GM19324 (cell line): ENCODE data around the gene ENKUR.
A peak's percentile ranks its signal among the peaks of the same experiment; 100 is the strongest.
"Not testable (repeated sequence)": the region's sequence is repeated elsewhere in the genome, so short reads cannot be mapped to it uniquely, and the experiment has no call there.

ENCODE experiments used
- ATAC-seq: cut with Tn5 transposase; IDR thresholded peaks from one replicate; pipeline ENCODE4 v1.9.1; 2021; ENCODE audit warnings: mild to moderate bottlenecking, moderate library complexity; ENCODE audit not compliant: unreplicated experiment, low FRiP score

Gene ENKUR

DNA sequence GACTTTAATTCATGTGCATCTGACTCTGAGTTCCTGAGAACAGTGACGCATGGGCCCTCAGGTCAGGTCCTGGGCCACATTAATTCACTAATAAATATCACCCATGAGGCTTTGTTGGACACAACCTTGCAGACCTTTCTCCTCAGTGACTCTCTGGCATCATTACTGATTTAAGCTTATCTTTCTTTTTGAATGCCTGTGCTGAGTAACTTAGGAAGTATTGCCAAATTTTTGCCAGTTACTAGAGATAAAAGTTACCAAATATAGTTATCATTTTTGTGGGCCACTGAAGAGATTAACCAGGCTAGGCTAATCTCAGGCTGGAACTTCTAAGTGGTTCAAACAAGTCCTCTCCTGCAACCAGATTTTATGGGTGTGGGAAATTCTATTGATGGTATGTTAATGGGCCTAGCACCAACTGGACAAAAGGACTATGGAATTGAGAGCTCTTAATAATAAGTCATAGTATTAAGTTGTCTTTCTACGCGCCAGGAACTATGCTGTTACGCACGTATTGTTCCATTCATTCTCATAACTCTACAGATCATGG is 34.7 kb downstream of the ENKUR start:
- no peak for ATAC-seq

DNA sequence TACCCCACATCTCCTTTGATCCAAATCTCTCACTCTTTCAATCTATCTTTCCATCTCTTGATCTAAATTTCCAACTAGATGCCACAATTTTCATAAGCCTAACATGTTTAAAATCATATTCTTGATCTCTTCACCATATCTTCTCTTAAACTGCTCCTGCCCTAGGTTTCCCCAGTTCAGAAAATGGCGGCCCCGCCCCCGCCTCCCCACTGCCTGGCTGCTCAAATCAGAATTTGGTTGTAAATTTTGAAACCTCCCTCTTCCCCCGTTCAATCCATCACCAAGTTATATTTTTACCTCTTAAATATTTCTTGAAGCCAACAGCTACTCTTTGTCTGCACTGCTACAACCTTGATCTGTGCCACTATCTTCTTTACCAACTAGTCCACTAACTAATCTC is 36.3 kb downstream of the ENKUR start:
- no peak for ATAC-seq

DNA sequence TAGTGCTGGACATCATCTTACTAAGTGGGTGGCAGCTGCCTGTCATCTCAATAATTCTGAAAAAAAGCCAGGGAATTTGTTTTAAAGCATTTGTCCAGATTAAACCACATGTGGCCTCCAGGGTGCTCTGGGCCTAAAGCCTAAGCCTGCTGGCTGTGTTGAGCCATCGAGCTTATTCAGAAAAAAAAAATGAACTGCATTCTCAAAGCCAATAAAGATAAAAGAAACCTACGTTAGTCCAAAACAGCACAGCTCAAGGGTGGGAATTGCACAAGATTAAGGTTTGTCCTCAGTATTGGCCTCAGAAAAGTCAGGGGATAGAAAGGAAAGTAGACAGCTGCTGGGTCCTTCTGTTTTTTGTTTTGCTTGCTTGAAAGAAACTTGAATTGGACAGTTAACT is 41.0 kb downstream of the ENKUR start:
- no peak for ATAC-seq

DNA sequence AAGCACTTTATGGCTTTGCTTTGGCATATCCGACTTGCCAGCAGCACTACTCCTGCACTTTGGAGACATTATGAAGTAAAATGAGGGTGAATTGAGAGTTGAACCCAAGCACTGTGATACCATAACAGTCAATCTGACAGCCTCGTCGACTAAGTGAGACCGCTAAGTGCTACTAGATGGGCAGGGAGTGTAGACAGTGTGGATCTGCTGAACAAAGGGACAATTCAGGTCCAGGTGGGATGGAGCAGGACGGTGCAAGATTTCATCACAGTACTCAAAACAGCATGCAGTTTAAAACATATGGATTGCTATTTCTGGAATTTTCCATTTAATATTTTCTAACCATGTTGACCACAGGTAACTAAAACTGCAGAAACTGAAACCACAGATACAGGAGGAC is 42.8 kb downstream of the ENKUR start:
- no peak for ATAC-seq

DNA sequence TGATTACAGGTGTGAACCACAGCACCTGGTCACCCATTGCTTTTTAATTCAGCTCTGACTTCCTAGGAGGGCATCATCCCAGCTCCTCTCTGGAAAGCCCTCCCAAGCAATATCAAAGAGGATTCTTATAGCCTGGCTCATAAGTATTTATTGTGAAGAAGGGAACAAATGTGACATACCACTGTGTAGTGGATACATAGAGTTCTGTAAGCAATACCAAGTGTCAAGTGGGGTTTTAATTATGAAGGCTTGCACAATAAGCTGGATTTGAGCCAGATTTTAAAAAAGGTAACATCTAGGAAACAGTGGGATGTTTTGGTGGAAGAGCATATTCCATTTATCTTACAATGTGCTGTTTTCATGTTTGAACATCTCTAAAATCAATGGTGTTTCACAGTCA is 44.6 kb downstream of the ENKUR start:
- ATAC-seq: no peak

DNA sequence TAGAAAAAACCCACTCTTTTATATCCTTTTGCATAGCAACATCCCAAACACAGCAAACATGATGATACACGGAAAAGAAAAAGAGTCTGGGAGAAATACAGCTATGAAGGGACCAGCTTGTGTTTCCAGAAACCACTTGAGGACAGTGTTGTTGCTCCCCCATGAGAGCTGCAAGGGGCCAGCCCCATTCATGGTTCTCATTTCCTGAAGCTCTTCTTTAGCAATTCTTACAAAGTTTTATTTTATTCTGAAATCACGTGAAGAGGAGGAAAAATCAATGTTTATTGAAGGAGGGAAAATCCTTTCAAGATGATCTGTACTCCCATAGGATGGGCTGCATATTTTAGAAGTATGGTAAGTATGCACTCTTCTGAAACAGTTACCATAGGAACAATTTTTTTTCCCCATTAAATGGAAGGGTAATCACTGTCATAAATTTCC is 46.1 kb downstream of the ENKUR start:
- ATAC-seq: no peak

DNA sequence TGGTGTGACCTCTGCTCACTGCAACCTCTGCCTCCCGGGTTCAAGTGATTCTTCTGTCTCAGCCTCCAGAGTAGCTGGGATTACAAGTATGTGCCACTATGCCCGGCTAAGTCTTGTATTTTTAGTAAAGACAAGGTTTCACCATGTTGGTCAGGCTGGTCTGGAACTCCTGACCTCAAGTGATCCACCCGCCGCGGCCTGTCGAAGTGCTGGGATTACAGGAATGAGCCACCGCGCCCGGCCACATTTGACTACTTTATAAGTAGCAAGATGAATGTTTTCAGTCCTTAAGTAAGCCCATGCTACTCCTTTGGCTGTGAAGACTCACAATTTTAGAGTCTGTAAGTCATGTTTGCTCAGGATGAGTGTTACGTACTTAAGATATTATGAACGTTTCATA is 47.0 kb downstream of the ENKUR start:
- not testable (repeated sequence) for ATAC-seq

DNA sequence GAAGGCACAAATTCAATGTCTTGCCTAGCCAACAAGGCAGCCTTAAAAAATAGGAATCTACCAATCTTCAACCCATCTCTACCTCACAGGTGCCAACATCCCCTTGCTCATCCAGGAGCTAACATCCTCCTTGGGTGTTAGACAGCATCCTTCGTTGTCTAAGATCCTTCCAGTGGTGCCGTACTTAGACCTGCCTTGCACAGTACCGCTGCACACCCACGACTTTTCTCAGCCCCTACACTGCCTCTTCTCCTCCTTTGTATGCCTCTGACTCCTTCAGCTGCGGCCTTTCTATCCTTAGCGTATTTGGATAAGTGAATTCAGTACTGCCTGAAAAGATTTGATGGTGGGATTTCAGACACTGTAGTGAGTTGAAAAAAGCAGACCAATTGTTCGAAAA is 47.6 kb downstream of the ENKUR start:
- no peak for ATAC-seq

DNA sequence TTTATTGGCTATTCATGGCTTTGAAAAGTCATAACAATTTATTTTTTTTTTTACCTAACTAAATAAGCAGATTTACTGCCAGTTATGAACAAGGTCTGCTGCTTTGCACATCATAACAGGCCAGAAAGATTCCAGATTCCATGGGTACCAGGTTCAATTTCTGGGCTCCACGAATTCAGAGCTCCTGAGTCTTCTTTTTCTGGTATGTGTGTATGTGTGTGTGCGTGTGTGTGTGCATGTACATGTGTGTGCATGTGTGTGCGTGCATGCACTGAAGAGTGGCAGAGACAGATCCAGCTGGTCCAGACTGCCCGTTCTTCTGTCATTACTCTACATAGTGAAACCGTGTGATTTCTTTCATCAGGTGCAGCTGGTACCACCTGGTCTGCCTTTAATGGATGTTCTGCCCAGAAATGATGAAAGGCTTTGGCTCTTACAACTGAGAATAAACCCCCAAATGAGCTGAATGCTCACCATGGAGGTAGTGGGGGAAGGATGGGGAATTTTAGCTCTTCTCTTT is 48.9 kb downstream of the ENKUR start:
- no peak for ATAC-seq

DNA sequence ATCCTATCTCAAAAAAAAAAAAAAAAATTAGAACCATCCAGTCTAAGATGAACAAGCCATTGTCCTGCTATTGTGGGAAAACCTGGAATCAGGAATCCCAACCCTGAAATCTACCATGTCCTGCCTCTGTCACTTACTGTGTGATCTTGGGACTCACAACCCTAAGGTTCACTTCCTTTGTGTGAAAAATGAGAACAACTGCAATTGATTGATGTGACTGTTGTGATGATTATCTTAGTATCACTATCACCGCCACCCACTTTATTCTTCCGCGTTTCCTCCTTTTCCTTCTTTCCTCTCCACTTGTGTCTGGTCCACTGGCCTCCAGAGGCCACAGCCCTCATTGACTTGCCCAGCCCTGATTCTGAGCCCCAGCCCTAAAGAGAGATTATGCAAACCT is 50.9 kb downstream of the ENKUR start:
- ATAC-seq: no peak

DNA sequence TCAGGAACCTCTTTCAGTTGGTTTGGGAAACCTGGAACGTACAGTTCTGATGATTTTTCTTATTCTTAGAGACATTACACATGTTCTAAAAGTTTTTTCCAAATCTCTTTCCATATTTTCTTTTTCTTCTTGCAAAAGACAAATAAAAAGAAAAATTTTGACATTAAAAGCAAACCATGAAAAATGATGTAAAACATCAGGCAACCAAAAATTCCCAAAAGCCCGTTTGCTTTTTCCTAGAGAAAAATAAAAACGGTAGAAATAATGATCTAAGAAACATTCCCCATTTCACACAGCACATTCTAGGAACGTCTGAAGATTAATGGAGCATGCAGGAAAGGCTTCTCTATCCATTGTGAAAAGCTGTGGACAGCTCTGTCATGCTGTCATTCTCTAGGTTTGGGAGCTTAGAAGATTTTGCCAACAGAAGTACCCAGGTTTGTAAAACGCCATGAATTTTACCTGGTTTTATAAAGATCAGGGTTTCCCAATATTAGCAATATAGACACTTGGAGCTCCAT is 52.4 kb downstream of the ENKUR start:
- no peak for ATAC-seq

DNA sequence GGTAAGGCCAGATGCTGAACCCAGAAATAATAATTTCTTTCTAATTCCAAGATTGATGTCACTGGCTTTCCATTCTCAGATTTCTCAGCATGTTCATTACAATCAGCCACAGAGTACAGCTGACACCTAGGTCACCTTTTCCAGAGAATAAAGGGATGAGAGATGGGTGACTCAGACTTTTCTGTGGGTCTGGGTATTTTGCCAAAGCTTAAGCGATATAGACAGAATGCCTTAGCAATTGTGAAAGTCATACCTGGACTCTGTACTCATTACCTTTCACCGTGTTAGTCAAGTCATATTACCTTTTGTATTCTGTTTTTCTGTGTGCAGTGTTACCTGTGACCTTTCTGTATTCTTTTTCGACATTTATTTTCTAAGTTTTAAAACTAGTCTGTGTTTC is 53.0 kb downstream of the ENKUR start:
- no peak for ATAC-seq

DNA sequence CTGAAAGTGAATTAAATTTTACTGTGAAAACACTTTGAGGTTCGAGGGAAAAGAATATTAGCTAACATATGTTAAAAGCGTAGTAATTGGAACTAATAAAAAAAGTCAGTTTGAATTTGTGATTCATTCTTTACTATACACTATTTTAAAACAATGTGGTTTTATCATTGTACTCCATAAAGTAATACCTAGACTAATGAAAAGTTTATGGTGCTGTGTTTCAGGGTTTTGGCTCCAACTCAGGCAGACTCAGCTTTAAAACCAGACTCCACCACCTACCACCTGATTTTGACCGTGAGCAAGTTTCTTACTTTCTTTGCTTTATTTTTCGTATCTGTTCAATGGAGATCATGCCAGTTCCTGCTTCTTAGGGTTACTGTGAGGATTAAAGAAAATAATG is 54.4 kb downstream of the ENKUR start:
- ATAC-seq: no peak

DNA sequence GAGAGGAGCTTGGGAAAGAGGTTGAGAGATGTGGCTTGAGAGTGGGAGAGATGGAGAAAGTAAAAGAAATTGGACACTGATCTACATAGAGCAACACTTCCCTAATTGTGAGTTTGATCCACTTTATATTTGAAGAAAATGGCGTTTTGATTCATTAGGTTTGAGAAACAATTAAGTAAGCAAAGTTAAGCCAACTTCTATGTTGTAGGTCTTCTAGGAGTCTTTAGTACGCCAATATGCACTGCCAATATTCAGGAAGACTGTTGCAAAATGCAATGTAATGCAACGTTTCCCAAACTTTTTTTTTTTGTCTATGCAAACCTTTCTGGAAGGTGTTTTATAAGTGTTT is 56.6 kb downstream of the ENKUR start:
- no peak for ATAC-seq

DNA sequence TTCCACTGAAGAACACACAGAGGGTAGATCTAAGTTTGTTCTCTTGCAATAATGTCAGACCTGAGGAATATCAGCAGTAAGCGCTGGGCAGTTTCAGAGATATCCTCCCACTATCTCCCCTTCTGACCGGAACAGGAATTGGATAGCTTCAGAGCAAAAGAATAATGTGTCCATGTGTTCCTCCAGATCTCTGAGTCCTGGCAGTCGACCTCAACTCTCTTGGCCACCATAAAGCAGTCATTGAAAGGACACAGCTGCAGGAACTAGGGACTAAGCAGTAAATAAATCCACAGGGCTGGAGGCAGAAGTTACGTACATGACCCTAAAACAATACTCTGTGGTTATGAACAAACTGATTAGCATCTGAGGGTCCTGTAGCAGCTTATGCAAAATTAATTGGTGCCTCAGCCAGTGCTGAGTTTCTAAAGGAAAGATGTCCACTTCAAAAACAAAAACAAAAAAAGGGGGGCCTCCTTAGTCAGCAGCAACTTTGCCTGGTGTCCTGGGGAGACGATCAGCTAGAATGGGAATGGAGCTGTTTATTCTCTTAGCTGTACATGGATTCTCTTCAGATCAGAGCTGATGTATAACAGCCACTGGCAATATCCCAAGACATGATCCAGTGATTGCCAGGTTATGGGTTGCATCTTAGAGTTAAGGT is 57.1 kb downstream of the ENKUR start:
- no peak for ATAC-seq

DNA sequence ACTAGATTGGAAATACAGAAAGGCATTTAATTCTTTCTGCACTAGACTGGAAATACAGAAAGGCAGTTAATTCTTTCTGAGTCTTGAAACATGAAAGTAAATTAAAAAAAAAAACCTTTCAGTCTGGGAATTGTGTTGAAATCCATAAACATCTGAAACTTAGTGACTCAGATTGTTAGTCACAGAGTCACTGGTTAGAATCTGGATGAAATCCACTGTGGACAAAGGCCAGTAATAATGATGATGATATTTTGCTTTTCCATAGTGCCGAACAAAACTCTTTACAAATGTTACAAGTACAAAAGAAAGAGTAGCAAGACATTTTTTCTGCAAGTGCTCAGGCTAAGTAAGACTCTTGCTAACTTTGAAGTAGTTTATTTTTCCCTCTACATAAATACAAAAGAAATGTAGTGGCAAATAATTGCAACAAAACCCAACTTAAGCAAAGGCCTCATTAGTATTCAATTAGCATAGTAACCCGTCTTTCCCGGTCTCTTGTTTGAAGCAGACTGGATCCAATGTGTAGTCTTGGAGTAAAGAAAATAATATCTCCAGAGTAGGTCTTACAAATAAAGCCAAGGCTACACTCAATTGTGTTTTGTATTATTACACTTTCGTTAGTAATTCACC is 57.8 kb downstream of the ENKUR start:
- no peak for ATAC-seq

DNA sequence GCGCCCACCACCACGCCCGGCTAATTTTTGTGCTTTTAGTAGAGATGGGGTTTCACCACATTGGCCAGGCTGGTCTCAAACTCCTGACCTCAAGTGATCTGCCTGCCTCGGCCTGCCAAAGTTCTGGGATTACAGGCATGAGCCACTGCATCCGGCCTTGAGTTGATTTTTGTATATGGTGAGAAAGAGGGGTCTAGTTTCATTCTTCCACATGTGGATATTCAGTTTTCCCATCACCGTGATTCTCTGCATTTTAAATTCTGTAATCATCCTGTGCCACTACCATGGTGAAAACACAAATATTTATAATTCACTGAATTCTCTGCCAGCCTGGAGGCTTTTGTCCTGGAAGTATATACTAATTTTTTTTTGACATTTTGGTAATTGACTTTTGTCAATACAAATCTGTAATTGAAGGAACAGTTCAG is 58.3 kb downstream of the ENKUR start:
- not testable (repeated sequence) for ATAC-seq

DNA sequence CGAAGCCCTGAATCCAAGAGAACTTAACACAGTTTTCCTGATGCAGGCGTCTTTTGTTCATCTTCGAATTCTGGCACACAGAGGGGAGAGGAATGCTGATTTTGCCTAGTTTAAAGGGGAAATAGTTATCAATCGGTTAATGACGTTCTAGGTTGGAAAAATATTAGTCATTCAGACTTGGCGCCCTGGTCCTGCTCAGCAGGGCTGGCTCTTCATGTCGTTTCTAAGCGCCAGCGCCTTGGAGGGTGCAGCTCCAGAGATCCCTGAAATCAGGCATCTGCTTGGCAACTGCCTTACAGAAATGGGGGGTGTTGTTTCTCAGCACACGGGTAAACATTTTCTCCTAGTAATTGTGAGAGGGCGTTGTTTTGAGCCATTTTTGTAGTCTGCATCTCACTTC is 62.3 kb downstream of the ENKUR start:
- no peak for ATAC-seq

DNA sequence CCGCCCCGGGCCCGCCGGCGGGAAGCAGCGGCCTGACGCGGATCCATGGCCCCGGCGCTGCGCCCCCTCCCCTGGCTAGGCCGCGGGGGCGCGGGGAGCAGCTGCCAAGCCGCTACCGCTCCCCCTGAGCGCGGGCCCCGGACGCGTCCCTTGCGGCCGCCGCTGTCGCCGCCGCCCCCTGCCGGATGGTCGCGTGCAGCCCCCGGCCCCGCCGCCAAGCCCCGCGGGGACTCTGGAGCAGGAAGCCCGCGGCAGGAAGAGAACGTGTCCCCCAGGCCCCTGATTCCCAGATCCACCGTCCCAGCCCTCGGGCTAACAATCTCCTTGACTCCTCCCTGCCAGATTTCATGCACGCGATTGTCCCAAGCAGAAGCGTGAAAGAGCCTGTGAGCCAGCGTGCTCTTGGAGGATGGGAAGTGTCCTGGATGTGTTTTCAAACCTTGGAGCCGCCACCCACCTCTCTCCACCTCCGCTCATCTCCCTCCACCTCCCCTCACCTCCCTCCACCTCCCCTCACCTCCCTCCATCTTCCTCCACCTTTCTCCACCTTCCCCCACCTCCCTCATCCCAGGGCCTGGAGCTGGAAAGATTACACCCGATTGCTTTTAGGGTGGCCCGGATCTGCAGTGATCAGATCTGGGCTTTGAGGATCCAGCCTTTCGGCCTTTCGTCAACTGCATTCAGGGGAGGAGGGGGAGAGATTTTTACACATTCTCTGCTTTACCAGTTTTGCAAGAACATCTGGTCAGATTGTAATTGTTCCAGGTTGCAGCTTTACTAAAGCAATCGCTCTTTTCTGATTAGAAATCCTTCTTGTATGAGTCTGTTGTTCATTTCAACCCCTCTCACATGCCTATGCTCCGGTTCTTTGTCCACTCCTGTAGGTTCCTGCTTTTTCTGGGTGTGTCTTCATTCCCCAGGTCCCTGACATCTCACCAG is 63.0 kb downstream of the ENKUR start:
- peak; percentile 82 for ATAC-seq

DNA sequence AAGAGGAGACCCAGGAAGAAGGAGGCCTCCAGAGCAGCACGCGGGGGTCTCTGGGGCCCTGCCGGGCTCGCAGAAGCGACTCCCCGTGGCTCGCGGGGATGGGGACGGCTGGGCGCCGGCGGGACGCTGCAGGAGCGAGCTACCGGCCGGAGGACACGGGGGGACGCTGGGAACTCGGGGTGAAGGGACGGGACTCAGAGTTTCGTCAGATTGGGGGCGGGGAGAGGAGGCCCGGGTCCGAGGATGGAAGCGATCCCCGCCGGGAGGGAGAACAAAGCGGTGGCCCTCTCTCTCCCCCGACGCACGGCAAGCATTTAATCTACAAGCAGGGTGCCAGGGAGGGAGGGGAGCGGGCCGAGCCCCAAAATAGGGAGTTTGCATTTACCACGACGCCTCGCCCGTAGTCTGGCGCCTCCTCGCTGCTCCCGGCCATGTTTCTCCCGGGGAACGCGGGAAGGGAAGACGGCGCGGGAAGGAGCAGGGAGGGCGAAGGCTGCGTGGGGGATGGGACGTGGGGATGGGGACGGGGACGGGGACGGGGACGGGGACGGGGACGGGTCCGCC is 63.7 kb downstream of the ENKUR start, which contains the start of gene PRTFDC1:
TSS of gene PRTFDC1 (minus strand) at position 464 of the 564 bp plus-strand sequence. CDS start at position 433, 31 bp downstream.
- peak; percentile 34 for ATAC-seq
